HG02885 (cell line): ENCODE results near the gene TIMM44.

Experiments
- ATAC-seq: cut with Tn5 transposase; IDR thresholded peaks from one replicate; pipeline ENCODE4 v1.9.1; 2021; ENCODE audit warnings: mild to moderate bottlenecking; ENCODE audit not compliant: unreplicated experiment, poor library complexity

TIMM44 gene, protein sequence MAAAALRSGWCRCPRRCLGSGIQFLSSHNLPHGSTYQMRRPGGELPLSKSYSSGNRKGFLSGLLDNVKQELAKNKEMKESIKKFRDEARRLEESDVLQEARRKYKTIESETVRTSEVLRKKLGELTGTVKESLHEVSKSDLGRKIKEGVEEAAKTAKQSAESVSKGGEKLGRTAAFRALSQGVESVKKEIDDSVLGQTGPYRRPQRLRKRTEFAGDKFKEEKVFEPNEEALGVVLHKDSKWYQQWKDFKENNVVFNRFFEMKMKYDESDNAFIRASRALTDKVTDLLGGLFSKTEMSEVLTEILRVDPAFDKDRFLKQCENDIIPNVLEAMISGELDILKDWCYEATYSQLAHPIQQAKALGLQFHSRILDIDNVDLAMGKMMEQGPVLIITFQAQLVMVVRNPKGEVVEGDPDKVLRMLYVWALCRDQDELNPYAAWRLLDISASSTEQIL

DNA sequence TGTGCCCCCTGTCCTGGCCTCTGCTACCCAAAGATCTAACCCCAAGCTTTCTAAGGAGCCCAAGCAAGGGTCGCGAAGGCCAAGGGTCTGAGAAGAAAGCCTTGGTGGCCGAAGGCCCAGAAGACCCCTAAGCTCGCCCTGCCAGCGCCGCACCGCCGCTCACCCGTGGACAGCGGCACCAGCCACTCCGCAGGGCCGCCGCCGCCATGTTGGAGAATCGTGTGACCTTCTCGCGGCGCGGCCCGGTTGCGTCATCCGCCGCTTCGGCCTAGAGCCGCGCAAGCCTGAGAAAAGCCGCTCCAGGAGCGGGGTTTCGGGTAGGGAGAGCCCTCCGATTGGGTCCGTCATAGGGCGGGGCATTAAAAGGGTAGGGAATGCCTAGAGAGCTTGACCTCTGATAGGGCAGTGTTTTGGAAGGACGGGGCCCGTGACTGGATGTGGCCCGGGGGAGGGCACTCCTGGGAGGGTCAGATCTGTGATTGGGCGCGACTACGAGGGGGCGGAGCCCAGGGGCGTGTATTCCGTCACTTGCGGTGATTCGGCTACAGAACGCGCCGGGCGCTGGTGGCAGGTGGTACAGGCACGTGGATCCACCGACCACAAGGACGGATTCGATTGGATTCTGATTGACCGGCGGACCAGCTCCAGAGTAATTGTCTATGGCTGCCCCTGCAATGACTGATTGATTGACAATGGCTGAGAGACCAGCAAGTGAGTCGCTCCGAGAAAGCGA is at the start of gene TIMM44:
Gene TIMM44 (minus strand): TSS at position 223 of the 733 bp plus-strand sequence. CDS start 15 bp downstream, at position 208.
- ATAC-seq = peak; percentile 98

DNA sequence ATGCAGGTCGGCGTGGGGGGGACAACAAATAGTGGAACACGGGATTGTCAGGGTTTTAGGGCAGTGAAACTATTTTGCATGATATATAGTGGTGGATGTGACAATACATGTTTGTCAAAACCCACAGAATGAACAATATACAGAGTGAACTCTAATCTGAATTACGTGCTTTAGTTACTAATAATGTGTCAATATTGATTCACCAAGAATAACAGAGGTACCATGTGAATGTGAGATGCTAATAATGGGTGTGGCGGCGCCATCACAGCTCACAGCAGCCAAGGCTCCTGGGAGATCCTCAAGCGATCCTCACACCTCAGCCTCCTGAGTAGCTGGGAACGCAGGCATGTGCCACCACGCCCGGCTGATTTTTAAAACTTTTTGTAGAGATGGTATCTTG is 49.1 kb upstream of the TIMM44 start:
- ATAC-seq = no peak

DNA sequence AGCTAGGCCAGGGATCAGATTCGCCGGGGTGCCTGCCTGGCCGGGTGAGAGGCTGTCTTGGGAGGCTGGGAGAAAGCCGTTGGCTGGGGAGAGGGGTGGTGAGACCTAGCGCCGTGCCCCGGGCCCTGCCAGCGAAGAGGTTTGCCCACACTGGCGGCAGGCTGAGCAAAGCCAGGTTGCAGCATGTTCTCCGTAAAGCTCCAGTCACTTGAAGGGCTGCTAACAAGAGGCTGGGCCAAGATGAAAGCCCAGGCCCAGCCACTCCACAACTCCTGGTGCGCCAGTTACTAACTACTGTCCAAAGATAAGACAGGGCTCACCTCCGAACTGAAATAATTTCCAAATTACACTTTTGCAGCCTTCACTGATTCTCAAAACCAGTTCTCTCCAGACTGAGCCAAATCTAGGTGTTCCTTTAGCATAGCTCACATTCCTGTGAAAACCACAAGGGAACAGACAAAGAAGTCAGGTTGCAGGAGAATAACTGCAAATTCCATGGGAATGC is 45.7 kb upstream of the TIMM44 start:
- ATAC-seq = no peak

DNA sequence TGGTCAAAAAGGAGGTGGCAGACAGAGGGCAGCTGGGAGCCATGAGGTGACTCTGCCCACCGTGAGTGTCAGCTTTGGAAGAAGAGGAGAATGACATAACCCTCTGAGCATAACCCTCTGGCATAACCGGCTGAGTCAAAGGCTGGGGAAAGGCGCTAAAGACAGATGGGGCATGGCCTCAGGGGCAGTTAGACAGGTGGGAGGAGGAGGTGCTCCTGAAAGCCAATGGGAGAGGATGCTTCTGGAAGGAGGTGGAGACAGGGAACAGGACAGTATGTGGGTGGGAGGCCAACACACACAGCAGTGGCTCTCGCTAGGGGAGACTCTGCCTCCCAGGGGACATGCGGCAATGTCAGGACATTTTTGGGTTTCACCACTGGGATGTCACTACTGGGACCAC is 44.8 kb upstream of the TIMM44 start:
- no peak for ATAC-seq

DNA sequence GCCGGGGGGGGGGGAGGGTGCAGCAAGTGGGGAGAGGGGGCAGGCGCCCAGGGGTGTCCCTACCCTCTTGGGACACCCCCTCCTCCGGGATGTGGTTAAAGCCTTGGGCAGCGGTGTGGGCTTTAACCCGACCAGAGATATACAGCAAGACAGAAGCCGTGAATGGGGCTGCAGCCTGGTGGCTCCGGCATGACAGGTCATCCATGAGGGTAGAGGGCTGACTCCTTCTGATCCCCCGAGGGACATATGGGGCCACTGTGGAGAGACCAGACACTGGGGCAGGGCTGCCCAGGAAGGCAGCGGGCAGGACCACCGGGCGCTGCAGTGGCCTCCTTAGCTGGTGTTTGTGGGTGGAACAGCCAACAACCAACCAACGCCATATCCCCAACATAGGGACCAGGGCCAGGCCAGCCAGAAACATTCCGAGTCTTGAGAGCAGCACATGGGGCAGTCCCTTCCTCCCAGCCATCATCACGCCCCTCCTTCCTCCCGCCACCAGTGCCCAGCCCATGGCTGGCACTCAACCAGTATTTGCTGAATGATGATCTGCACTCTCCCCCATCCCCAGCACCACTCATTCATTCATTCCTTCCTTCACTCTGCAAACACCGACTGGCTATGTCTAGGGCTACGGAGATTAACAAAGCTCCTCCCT is 43.8 kb upstream of the TIMM44 start:
- no peak for ATAC-seq

DNA sequence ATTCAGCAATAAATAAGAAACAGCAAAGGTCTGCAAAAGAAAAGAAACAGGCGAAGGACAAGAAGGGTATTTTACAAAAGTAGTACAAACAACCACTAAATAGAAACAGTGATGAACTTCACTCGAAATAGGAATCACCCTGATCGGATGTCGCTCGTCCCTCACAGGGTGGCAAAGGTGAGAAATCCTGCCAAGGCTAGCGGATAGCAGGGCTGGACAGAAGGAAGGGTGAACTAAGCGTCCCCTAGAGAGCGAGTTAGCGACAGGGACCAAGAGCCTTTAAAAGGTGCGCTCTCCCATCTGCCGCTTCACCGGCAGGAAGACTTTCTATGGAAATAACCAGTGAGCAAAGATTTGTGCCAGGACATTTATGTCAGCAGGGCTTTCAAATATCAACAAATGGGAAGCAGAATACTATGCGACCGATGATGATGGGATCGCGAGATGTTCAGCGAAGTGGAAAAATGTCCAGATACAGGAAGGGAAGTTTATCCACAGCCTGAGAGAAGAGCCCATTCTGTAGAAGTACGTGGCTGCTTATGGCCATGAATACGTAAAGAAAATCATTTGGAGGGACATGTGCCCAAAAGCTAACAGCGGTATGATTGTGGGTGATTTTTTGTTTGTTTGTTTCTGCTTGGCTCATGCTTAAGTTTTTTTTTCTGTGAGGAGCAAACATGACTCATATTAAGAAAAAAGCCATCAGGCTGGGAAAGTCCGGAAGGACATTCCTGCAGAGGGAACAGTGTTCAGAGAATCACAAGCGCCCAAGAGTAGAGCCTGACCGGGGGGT is 43.1 kb upstream of the TIMM44 start:
- ATAC-seq = no peak

DNA sequence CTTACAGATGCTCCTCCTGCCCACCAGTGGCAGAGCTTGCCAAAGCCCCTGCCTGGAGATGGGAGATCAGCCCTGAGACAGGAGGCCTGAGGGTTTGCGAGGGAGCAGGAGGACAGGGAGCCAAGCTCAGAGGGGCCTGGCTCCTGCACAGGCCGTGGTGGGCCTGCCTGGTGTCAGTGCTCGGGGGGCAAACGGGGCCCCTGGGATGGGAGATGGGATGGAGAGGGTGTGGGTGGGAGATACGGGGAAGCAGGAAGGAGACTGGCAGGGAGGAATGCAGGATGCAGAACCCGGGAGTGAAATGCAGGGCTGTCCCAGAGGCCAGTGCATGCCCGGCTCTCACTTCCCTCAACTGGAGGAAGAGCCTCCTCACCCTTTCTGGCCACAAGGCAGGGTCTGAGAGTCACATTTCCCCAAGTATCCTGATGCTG is 42.0 kb upstream of the TIMM44 start:
- no peak for ATAC-seq

DNA sequence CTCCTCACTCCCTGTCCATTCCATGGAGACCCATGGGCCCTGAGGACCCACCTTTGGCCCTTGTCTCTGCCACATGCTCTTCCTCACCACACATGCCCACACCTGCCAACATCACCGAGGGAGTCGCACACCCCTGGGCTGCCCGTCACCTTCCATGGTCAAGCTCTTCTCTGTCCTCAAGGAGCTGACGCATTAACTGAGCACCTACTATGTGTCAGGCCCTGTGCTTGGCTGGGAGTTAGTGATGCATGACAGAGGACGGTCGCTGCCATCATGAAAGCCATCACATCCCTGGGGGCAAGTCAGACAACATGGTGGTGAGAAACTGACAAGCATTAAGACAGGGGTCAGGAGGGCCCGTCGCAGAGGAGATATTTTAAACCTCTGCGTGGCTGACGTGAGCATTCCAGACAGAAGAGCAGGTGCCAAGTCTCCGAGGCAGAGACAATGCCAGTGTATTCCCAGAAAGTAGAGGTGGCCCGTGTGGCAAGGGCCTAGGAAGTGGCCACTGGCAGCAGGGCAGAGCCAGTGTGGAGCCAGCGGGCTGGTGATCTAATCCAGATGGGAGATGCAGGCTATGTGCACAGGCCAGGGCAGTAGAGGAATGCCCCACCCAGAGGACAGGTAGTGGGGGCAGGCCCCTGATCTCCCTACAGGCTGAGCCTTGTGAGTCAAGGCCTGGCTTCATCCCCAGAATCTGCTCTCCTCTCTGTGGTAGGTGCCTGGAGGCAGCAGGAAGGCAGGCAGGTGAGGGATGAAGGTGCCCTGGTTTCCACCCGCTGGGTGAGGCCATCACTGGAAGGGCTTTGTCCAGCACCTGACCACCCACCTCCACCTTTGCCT is 40.8 kb upstream of the TIMM44 start:
- ATAC-seq = no peak

DNA sequence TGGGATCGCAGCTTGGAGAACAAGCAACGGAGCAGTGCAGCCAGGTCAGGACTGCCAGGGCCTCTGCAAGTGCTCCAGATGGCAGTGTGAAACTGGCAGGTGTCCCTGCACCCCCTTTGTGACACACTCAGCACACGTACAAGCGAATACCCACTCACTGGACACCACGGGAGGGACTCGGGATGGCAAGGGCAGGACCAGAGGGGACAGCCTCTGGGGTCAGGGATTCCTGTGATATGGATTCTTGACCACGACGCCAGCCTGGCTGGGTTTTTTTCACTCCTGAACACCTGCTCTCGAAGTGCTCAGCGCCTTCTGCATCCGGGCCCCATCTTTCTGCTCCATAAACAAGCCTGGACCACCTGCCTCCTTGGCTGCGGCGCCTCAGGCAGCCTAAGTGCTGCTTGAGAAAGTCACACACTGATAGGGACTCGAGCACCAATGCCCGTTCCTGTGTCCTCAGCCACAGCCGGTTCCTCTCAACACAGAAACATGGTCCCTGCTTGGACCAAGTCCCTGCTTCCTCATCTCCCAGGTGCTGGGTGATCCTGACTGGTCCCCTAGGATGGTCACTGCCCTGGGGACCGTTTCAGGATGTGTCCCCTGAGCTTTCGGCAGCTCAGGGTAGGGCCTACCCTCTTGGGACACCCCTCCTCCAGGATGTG is 40.0 kb upstream of the TIMM44 start:
- ATAC-seq = no peak

DNA sequence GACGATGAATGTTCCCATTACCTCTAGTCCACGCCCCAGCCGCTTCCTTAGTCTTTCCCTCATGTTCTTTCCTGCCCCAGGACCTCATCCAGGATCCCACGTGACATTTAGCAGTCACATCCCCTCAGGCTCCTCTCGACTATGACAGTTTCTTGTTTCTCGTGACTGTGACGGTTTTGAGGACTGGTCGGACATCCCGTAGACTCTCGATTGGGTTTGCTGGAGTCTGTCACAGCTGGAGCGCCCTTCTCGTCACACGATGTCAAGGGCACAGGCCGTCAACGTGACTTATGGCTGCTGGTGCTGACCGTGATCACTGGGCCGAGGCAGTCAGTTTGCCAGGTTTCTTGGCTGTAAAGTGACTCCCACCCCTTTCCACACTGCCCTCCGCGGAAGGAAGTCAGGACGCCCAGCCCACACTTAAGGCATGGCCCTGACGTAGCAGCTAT is 39.2 kb upstream of the TIMM44 start:
- no peak for ATAC-seq

DNA sequence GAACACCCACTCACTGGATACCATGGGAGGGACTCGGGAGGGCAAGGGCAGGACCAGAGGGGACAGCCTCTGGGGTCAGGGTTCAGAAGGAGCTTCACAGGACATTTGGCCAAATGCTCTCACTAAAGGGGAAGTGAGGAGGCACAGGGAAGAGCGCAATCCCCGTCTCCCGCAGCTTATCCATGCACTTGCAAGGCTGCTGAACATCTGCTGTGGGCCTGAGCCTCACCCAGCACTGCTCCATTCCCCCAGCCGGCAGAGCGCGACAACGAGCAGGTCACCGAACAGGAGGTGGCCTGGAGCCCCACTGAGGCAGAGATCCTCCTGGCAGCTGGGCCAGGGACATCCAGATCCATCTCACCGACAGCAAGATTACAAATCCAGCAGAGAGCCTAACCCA is 38.6 kb upstream of the TIMM44 start:
- ATAC-seq = no peak

DNA sequence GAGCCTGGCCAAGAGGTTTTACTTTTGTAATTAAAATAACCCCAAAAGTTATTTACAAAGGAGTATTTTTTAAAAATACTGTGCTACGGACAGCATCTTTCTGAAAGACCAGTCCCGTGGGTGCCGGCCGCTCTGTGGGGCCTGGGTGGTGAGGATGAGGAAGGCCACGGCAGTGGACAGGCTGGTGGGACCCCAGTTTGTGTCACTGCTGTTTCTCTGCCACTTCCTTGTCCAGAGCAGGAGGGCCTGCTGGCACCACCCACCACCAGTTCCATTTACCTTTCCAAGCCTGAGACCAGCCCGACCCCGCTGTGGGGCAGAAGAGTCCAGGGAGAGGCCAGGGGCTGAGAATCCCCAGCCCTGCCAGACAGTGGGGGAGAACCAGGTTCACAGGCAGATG is 38.2 kb upstream of the TIMM44 start:
- ATAC-seq = no peak

DNA sequence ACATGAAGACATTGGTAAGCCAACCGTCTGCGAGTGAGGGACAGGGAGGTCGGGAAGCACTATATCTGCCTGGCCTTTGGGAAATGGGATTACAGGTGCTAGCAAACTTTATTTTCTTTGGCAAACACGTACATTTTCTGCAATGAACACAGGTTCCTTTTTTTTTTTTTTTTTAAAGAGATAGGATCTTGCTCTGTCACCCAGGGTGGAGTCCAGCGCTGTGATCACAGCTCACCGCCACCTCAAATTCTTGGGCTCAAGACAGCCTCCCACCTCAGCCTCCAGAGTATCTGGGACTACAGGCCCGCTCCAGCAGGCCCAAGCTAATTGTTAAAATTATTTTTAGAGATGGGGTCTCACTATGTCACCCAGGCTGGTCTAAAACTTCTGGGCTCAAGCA is 37.7 kb upstream of the TIMM44 start:
- ATAC-seq = no peak

DNA sequence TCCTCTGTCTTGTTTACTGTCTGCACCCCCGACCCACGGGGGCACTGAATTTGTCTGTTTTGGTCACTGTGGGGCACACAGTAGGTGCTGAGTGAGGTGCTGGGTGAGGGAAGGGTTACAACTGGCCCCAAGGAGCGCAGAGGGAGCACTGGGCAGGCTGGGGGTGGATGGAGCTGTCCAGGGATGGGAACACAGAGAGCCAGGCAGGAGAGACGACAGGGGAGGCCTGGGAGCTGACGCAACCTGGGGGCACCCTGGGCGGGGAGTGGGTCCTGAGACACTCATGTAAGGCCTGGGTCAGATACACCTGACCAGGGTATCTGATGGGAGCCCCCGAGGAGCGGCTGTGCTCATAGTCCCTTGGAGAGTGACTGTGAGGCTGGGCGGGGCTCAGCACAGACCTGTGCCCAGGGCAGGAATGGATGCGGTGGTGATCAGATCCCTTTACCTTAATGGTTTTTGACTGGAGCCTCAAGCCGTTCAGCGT is 37.2 kb upstream of the TIMM44 start:
- no peak for ATAC-seq

DNA sequence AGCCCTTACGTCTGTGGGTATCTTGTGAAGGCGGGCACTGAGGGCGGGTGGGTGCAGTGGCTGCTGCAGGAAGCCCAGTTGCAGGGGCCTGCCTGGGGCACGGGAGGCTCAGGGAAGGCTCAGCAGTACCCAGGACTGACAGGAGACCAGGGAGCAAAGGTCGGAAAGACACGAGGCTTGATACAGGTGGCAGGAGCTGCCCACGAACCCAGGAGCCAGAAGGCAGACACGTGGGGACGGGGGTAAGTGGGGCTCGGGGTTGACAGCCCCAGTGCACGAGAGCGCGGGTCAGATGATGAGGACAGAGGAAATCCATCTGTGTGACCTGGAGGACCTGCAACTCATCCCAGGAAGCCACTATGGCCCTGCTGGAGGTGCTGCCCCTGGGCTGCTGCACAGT is 36.7 kb upstream of the TIMM44 start:
- ATAC-seq = no peak

DNA sequence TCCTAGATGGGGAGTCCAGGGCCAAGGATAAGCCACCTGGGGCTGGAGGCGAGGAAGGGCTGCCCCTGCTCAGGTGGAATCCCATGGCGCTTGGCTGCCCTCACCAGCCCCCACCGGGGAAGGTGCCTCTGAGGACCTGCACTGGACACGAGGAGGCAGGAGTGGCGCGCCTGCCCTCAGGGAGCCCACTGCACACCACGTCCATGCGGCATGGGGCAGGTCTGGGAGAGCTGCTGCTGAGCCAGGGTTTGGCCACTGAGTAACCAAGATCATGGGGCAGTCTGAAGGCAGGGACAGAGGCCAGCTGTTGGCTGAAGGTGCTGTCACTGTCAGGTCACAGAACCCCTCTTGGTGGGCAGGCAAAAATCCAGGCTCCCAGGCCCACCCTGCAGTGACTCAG is 36.1 kb upstream of the TIMM44 start:
- ATAC-seq = no peak

DNA sequence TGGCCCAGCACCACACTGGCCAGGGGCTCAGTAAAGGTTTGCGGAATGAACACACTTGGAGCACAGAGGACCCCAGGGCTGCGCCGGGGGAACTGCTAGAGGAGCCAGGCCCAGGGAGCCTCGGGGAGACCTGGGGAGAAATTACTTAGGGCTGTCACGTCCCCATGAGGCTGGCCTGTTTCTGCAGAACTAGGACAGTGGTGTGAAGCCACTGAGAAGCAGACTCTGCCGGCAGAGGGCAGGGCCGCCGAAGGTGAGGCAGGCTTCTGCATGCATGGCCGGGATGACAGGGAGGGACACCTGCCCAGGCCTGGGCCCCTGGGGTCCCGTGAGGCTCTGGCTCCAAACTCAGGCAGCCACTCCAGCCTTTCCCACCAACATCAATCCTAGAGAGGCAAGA is 35.5 kb upstream of the TIMM44 start:
- ATAC-seq = no peak

DNA sequence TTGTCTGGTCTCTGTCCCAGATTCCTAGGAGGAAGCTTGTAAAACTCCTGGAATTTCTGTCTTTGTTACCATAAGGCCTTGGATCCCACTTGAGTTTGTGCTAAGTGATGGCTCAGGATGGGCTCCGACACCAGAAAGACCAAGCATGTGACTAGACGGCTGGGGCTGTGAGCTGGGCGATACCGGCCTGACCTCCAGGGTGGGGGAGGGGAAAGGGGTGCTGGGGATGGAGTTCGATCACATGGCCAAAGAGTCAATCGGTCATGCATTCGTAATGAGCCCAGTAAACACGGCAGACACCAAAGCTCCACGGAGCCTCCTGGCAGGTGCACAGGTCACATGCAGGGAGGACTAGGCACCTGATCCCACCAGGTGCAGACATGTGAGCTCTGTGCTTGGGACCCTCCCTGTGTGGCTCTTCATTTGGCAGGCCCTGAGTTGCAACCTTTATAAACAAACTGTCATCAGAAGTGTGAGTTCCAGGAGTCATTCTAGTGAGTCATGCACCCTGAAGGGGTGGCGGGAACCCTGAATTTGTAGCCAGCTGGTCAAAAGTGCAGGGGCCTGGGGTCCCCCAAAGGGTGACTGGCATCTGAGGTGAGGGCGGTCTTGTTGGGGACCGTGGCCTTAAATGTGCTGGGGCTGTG is 34.8 kb upstream of the TIMM44 start:
- no peak for ATAC-seq
